Measurements from ENCODE around the gene IRF7. TPM values are rescaled to one million over a fixed set of nuclear protein-coding genes. Genes with fewer than 3 reads are reported as not detected.

Gene IRF7
- total RNA-seq, 1 donor from 2014 or later = 56.2 TPM

- no peak for DNase-seq
- Histone ChIP-seq H3K4me3 (no peak overlapping the region), H3K27me3 (peaks cover 6% of the 10 kb centered on the region), H3K4me1 (no peaks in the 10 kb centered on the region), H3K27ac (no peak overlapping the region), H3K9me3 (no peaks in the 10 kb centered on the region), H3K36me3 (no peaks in the 10 kb centered on the region)
- TF ChIP-seq CTCF (IDR thresholded peaks at IDR 0.05) = no peak
- no peak for ATAC-seq
- intact Hi-C loops (cut with DNase I) = no loop called here
These were observed 15.1 kb upstream of the IRF7 start for GRCh38 chr11:630871-631270.

- Histone ChIP-seq H3K27me3 (peaks cover 20% of the 10 kb centered on the region), H3K4me1 (no peaks in the 10 kb centered on the region), H3K27ac (no peak overlapping the region), H3K36me3 (no peaks in the 10 kb centered on the region), H3K4me3 (no peak overlapping the region), H3K9me3 (no peaks in the 10 kb centered on the region)
- DNase-seq (no peak), ATAC-seq (no peak)
- intact Hi-C loops (cut with DNase I) = no loop called here
- TF ChIP-seq CTCF (IDR thresholded peaks at IDR 0.05) = no peak
These were observed 13.5 kb upstream of the IRF7 start for GRCh38 chr11:629237-629583.

- H3K4me3 ChIP-seq = no peak overlapping the region
- intact Hi-C loops (cut with DNase I) = no loop called here
- H3K27me3 ChIP-seq = peaks cover 20% of the 10 kb centered on the region
- no peaks in the 10 kb centered on the region for H3K9me3 ChIP-seq
- no peak for ATAC-seq
- no peaks in the 10 kb centered on the region for H3K4me1 ChIP-seq
- TF ChIP-seq CTCF (IDR thresholded peaks at IDR 0.05) = no peak
- DNase-seq = no peak
- H3K36me3 ChIP-seq = no peaks in the 10 kb centered on the region
- no peak overlapping the region for H3K27ac ChIP-seq
These were observed 12.3 kb upstream of the IRF7 start for GRCh38 chr11:628056-628455.

GRCh38 chr11:627308-627576, 11.5 kb upstream of the IRF7 start:
- no peak for ATAC-seq
- intact Hi-C loops (cut with DNase I) = no loop called here
- no peaks in the 10 kb centered on the region for H3K4me1 ChIP-seq
- H3K36me3 ChIP-seq = no peaks in the 10 kb centered on the region
- DNase-seq = no peak
- H3K27me3 ChIP-seq = peaks cover 20% of the 10 kb centered on the region
- TF ChIP-seq CTCF (IDR thresholded peaks at IDR 0.05) = no peak
- H3K4me3 ChIP-seq = no peak overlapping the region
- H3K9me3 ChIP-seq = no peaks in the 10 kb centered on the region
- H3K27ac ChIP-seq = no peak overlapping the region

GRCh38 chr11:626475-627307, 10.9 kb upstream of the IRF7 start, which contains the start of gene SCT:
Gene SCT (minus strand): TSS chr11:627181. CDS start chr11:627143, 38 bp downstream.
- Histone ChIP-seq H3K4me3 (no peak within 1 kb of the TSS), H3K36me3 (no peaks in the 10 kb centered on the region), H3K4me1 (no peaks in the 10 kb centered on the region), H3K27me3 (peaks cover 20% of the 10 kb centered on the region), H3K9me3 (no peaks in the 10 kb centered on the region), H3K27ac (no peak within 1 kb of the TSS)
- no peak for DNase-seq
- no peak for ATAC-seq
- intact Hi-C loops (cut with DNase I) = no loop called here
- no peak for TF ChIP-seq CTCF (IDR thresholded peaks at IDR 0.05)
